ENCODE results near the gene ZXDA. TPM values are rescaled to one million over a fixed set of nuclear protein-coding genes. Genes with fewer than 3 reads are reported as not detected.

The ZXDA gene
- total RNA-seq, 1 experiment from 2014 or later: not detected

- Histone ChIP-seq H3K9ac (ENCODE audit: extremely low read depth, insufficient read length, low read length) (no peak overlapping the region), H3K23ac (ENCODE audit: insufficient read length, low read depth, low read length) (no peak overlapping the region), H3K79me2 (ENCODE audit: insufficient read depth, low read length) (no peaks in the 10 kb centered on the region), H4K8ac (replicated peaks; ENCODE audit: insufficient read length, low read depth, low read length) (no peak overlapping the region), H3K18ac (ENCODE audit: insufficient read length, low read depth, low read length) (no peak overlapping the region), H2AFZ (ENCODE audit: low read length) (no peak overlapping the region), H3K4me1 (ENCODE audit: insufficient read depth, low read length) (no peaks in the 10 kb centered on the region), H3K23me2 (ENCODE audit: insufficient read length, low read depth, low read length, poor library complexity, severe bottlenecking) (no peaks in the 10 kb centered on the region), H4K20me1 (ENCODE audit: control insufficient read depth, insufficient read depth, insufficient read length) (no peaks in the 10 kb centered on the region), H2BK15ac (ENCODE audit: low read depth, low read length) (no peak overlapping the region), H4K5ac (ENCODE audit: insufficient read length, low read depth, low read length) (no peak overlapping the region), H3K27ac (ENCODE audit: insufficient read length, low read depth, low read length) (no peak overlapping the region), H3K79me1 (ENCODE audit: insufficient read depth, low read depth, low read length, poor library complexity, severe bottlenecking) (no peaks in the 10 kb centered on the region), H3K4ac (ENCODE audit: low read depth, low read length) (no peak overlapping the region), H3K4me2 (ENCODE audit: insufficient read depth, insufficient read length, low read length) (no peak overlapping the region), H2BK120ac (ENCODE audit: low read depth, low read length, poor library complexity, severe bottlenecking) (no peak overlapping the region), H2BK20ac (ENCODE audit: low read depth, low read length, poor library complexity, severe bottlenecking) (no peak overlapping the region), H3K27me3 (ENCODE audit: insufficient read depth, low read length) (no peaks in the 10 kb centered on the region), H3K56ac (ENCODE audit: insufficient read length, low read depth, low read length) (no peak overlapping the region), H2BK5ac (ENCODE audit: insufficient read length, low read length) (no peak overlapping the region), H4K91ac (ENCODE audit: insufficient read length, low read depth, low read length) (no peak overlapping the region), H3T11ph (ENCODE audit: low read length) (no peak overlapping the region), H2BK12ac (ENCODE audit: insufficient read length, low read depth, low read length) (no peak overlapping the region), H3K9me3 (ENCODE audit: control insufficient read depth, low read depth, low read length) (peaks cover 19% of the 10 kb centered on the region), H2AK5ac (ENCODE audit: insufficient read length, low read length) (no peak overlapping the region), H3K14ac (ENCODE audit: insufficient read depth, low read length) (no peak overlapping the region)
- Mint-ChIP-seq H3K27ac (no peak overlapping the region), H3K9me3 (peaks cover 60 to 76% of the 10 kb centered on the region in 2 experiments), H3K4me3 (no peak overlapping the region), H3K4me1 (no peaks in the 10 kb centered on the region), H3K27me3 (ENCODE audit: low read depth) (no peaks in the 10 kb centered on the region), H3K36me3 (ENCODE audit: insufficient read depth in 1 of 3, low read depth in 3 of 3) (peaks cover 0 to 5% (median 3%) of the 10 kb centered on the region in 3 experiments; a peak in 4 of 7 replicates)
- DNase-seq: no peak
- TF ChIP-seq, protein P1, sequence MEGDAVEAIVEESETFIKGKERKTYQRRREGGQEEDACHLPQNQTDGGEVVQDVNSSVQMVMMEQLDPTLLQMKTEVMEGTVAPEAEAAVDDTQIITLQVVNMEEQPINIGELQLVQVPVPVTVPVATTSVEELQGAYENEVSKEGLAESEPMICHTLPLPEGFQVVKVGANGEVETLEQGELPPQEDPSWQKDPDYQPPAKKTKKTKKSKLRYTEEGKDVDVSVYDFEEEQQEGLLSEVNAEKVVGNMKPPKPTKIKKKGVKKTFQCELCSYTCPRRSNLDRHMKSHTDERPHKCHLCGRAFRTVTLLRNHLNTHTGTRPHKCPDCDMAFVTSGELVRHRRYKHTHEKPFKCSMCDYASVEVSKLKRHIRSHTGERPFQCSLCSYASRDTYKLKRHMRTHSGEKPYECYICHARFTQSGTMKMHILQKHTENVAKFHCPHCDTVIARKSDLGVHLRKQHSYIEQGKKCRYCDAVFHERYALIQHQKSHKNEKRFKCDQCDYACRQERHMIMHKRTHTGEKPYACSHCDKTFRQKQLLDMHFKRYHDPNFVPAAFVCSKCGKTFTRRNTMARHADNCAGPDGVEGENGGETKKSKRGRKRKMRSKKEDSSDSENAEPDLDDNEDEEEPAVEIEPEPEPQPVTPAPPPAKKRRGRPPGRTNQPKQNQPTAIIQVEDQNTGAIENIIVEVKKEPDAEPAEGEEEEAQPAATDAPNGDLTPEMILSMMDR (conservative IDR thresholded peaks at IDR 0.05): no peak
- no CpG with 5 or more reads among the region's 2 CpGs for WGBS (ENCODE audit: extremely low coverage, insufficient read length, low lambda C conversion rate)
Measured at GRCh38 chrX:57902633-57903032, 7.6 kb downstream of the ZXDA start.

Measured in H9 (cell line).